Heart right ventricle (tissue), 16 donors: ENCODE data around the gene TMEM109. TPM values are rescaled to one million over a fixed set of nuclear protein-coding genes. Genes with fewer than 3 reads are reported as not detected.

Experiments
- ATAC-seq, 8 donors: fragments of 200-7000 bp; cut with Tn5 transposase; one replicate each; pipeline ENCODE4 v1.9.1; 2020; ENCODE audit warnings: mild to moderate bottlenecking in 8 of 8, moderate library complexity in 8 of 8, moderate number of reproducible peaks in 1 of 8
- DNase-seq, 2 donors: peaks; one replicate each; pipeline ENCODE4 v3.0.0-alpha.2; 2020
- H3K27ac ChIP-seq, 10 donors: fragments of 200-600 bp; sonication (generic) in 2 of 10; one replicate each; pipeline versions ENCODE4 v1.5.0 to v1.8.0; 2020 to 2022; ENCODE audit warnings: mild to moderate bottlenecking in 3 of 10
- H3K27me3 ChIP-seq, 7 donors: fragments of 200-600 bp; one replicate each; pipeline ENCODE4 v1.8.0; 2021 to 2022; ENCODE audit warnings: mild to moderate bottlenecking in 2 of 7
- H3K36me3 ChIP-seq, 9 donors: fragments of 200-600 bp; sonication (generic) in 1 of 9; one replicate each; pipeline versions ENCODE4 v1.5.0 to v1.8.0; 2020 to 2022; ENCODE audit warnings: mild to moderate bottlenecking in 2 of 9
- H3K4me1 ChIP-seq, 9 donors: fragments of 200-600 bp; sonication (generic) in 1 of 9; one replicate each; pipeline versions ENCODE4 v1.5.0 to v1.8.0; 2020 to 2022; ENCODE audit warnings: mild to moderate bottlenecking in 4 of 9
- H3K4me3 ChIP-seq, 10 donors: fragments of 200-600 bp; sonication (generic) in 2 of 10; one replicate each; pipeline versions ENCODE4 v1.5.0 to v1.8.0; 2020 to 2022; ENCODE audit warnings: mild to moderate bottlenecking in 7 of 10, moderate library complexity in 2 of 10
- H3K9me3 ChIP-seq, 11 donors: fragments of 200-600 bp in 10 of 11; sonication (generic) in 2 of 11; one replicate each; pipeline versions ENCODE4 v1.5.0 to v1.8.0; 2013 to 2022; ENCODE audit warnings: mild to moderate bottlenecking in 2 of 11, control low read depth in 1 of 11, moderate library complexity in 1 of 11
- CTCF ChIP-seq, 9 donors: fragments of 200-600 bp; sonication (generic) in 2 of 9; IDR thresholded peaks; one replicate each; pipeline versions ENCODE4 v1.5.0 to v1.8.0; 2021 to 2022; ENCODE audit warnings: antibody characterized with exemption in 9 of 9, mild to moderate bottlenecking in 5 of 9, moderate library complexity in 1 of 9
- WGBS, 2 donors: extraction: QIAGEN DNeasy Blood & Tissue Kit; methylation state at CpG; one replicate each; pipeline ENCODE4 v1.1.7; 2013; ENCODE audit warnings: inconsistent platforms in 1 of 2; 5-methylcytosine and 5-hydroxymethylcytosine counted together
- intact Hi-C, 10 donors: fragments of 100-400 bp; cut with DNase I; formaldehyde crosslinking; loops; one replicate each; pipeline versions ENCODE4 v1.11.1 to v1.14.2; 2022
- polyA plus RNA-seq, 2 donors: library from polyadenylated mRNA; stranded (reverse); fragments of 200-250 nt; gene quantifications; one replicate each; pipeline ENCODE4 v1.2.3, GENCODE V29; 2013
- total RNA-seq, 10 donors: library from RNA; stranded (reverse); fragmentation: NEBNext Ultra II Directional in 3 of 10; extraction: Animal tissue kit (Norgen Biotek cat#: 25700) in 3 of 10; gene quantifications; one replicate each; pipeline versions ENCODE4 v1.2.1 to v1.2.4, GENCODE V29; 2021 to 2023
- donor health status: Arrhythmogenic right ventricular cardiomyopathy.
- donor health status: ischemic (EF 13 %, LVEDD 7.1; RV severe dilation, severe dysfunction).
- donor health status: healthy with polysubstance abuse.
- donor health status: DM: no; HTN: yes; CAD: no.
- donor health status: DM: no; HTN: no; CAD: no.
- donor health status: ischemic (EF 25% LVEDD 6.9; RV normal size, moderate dysfunction).
- donor health status: ischemic (EF 25% LVEDD 5.7; RV mildly dilated, moderate dysfunction).
- donor health status: healthy.
- donor health status: DM: yes; HTN: yes; CAD: no.
- donor health status: Ischemic cardiomyopathy.
- donor health status: ischemic (EF 35%, LVEDD 5.7; RV mildly dilated, moderate dysfunction).
- donor health status: nonischemic (EF 11% LVEDD 7.7; RV severe dilation, severe dysfunction).
- donor health status: DM: yes; HTN: yes; CAD: no.
- donor health status: PGD.
- donor health status: ischemic (EF 29% LVEDD 5.4; RV normal size, mild dysfunction).
- donor health status: nonischemic (EF 23%, LVEDD 6.1; RV moderate dilation, normal function).

Gene TMEM109
- total and polyA plus RNA-seq, 12 donors = 53.3 to 121 (median 92.7) TPM

GRCh38 chr11:60966890-60967289 lies 52.9 kb downstream of the TMEM109 start:
- Histone ChIP-seq H3K27me3 (peaks cover 0 to 9% (median 0%) of the 10 kb centered on the region in 7 donors), H3K9me3 (peaks cover 0 to 8% (median 0%) of the 10 kb centered on the region in 11 donors), H3K4me3 (no peak overlapping the region), H3K36me3 (no peaks in the 10 kb centered on the region), H3K27ac (no peak overlapping the region), H3K4me1 (peaks cover 0 to 5% (median 0%) of the 10 kb centered on the region in 9 donors)
- TF ChIP-seq CTCF (IDR thresholded peaks at IDR 0.05) = no peak
- intact Hi-C loops = no loop called here
- DNase-seq (no peak), ATAC-seq (peak in 2 of 8 donors; percentile 33 to 39)
- WGBS, 2 donors = 84 to 88% methylated on average over 4 of the region's 4 CpGs

GRCh38 chr11:60968223-60968622 lies 54.3 kb downstream of the TMEM109 start:
- Histone ChIP-seq H3K36me3 (no peaks in the 10 kb centered on the region), H3K9me3 (peaks cover 0 to 8% (median 0%) of the 10 kb centered on the region in 11 donors), H3K4me1 (peaks cover 0 to 5% (median 0%) of the 10 kb centered on the region in 9 donors), H3K4me3 (no peak overlapping the region), H3K27ac (no peak overlapping the region), H3K27me3 (peaks cover 0 to 9% (median 0%) of the 10 kb centered on the region in 7 donors)
- intact Hi-C loops = no loop called here
- no peak for TF ChIP-seq CTCF (IDR thresholded peaks at IDR 0.05)
- DNase-seq (no peak), ATAC-seq (no peak)
- 48 to 90% methylated on average over 1 of the region's 1 CpG for WGBS, 2 donors

- ATAC-seq = peak; percentile 53 to 88 (median 74)
- Histone ChIP-seq H3K4me1 (peaks cover 0 to 5% (median 0%) of the 10 kb centered on the region in 9 donors), H3K27me3 (peaks cover 0 to 9% (median 0%) of the 10 kb centered on the region in 7 donors), H3K4me3 (no peak overlapping the region), H3K9me3 (peaks cover 0 to 8% (median 0%) of the 10 kb centered on the region in 11 donors), H3K27ac (no peak overlapping the region), H3K36me3 (no peaks in the 10 kb centered on the region)
- peak; percentile 70 to 94 (median 90) for TF ChIP-seq CTCF (IDR thresholded peaks at IDR 0.05)
- intact Hi-C loops = loop anchor here in 6 of 10 donors (1.0 to 2.0 kb wide), 5 partner anchors 156 to 216 kb away; no protein-coding TSS in a partner anchor
- DNase-seq = peak; percentile 50 to 69
- 14 to 16% methylated on average over 9 of the region's 9 CpGs for WGBS, 2 donors
These were observed 56.4 kb downstream of the TMEM109 start for GRCh38 chr11:60970369-60970774.

GRCh38 chr11:60970890-60971289 lies 56.9 kb downstream of the TMEM109 start:
- peak overlapping the region in 1 of 10 donors; percentile 51 for H3K4me3 ChIP-seq
- intact Hi-C loops = loop anchor here in 6 of 10 donors (1.0 to 2.0 kb wide), 5 partner anchors 156 to 216 kb away; no protein-coding TSS in a partner anchor

More at GRCh38 chr11:60970890-60971289, 56.9 kb downstream of the TMEM109 start:
- no peak for TF ChIP-seq CTCF (IDR thresholded peaks at IDR 0.05)
- no peak for ATAC-seq
- Histone ChIP-seq H3K9me3 (peaks cover 0 to 8% (median 0%) of the 10 kb centered on the region in 11 donors), H3K27me3 (peaks cover 0 to 9% (median 0%) of the 10 kb centered on the region in 7 donors), H3K27ac (no peak overlapping the region), H3K4me1 (peaks cover 0 to 5% (median 0%) of the 10 kb centered on the region in 9 donors), H3K36me3 (no peaks in the 10 kb centered on the region)
- WGBS, 2 donors = 85 to 89% methylated on average over 5 of the region's 5 CpGs
- no peak for DNase-seq
